Activated CD4-positive, alpha-beta T cell treated with anti-CD3 and anti-CD28 coated beads, Interleukin-2, amount 50 U/mL, for 16 hours (primary cell): Measurements from ENCODE around the gene PTPRM.

Experiments used
- DNase-seq: peaks from one replicate; pipeline ENCODE4 v3.0.0-alpha.2; 2020

The PTPRM gene

DNA sequence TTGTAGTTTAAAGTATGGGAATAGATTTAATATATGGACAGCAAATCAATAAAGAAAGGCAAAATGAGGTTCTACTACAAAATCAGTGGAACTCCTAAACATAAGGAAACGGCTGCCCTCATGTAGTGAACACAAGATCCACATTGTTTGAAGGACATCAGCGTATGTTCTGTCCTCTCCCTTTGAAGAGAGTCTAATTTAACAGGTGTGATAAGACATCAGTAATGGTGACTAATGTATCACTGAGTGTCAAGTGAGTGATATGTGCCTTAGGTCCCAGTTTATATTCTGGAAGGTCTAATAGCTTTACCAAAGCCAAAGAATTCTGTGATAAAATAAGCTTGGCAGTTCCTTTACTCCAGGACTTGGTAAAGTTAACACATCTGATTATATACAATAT lies 248.7 kb downstream of the PTPRM start:
- no peak for DNase-seq

DNA sequence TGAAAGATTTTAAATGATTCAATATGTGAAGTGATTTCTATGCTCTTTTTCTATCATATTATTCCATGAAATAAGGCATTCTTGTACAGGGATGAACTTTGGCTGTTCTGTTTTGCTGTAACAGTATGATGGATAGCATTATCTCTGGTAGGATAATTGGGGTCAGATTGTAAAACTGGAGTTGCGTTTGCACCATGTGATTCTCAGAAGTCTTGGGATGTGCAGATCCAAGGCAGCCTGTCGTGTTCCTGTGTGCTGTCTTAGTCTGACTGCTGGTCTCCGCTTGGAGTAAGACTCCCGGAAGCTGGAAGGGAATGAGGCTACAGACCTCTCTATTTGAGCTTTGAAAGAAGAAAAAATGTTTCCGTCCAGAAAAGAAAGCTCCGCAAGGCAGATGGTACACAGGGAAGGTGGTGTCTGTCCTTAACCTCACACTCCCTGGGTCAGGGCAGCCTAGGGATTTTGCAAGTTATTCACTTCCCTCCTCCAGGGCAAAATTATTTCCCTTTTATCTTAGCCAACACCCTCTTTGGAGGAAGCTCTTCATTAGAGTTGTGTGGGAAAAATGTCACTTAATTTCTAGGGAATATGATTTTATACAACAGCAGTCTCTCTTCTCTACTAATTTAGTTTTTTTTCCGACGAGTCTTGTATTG lies 250.6 kb downstream of the PTPRM start:
- DNase-seq, result no peak

DNA sequence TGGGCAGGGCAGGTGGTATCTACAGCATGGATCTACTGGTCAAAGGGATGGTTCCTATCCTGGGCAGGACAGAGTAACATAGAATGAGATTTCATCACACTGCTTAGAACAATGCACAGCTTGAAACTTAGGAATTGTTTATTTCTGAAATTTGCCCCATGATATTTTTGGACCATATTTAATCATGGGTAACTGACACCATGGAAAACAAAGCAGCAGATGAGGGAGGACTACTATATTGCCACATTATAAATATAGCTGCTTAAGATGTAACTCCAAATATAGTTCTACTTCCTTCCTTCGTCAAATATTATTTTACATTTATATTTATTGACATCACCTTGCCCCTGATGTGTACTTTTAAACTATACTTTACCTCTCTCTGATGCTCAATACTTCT lies 254.7 kb downstream of the PTPRM start:
- no peak for DNase-seq

DNA sequence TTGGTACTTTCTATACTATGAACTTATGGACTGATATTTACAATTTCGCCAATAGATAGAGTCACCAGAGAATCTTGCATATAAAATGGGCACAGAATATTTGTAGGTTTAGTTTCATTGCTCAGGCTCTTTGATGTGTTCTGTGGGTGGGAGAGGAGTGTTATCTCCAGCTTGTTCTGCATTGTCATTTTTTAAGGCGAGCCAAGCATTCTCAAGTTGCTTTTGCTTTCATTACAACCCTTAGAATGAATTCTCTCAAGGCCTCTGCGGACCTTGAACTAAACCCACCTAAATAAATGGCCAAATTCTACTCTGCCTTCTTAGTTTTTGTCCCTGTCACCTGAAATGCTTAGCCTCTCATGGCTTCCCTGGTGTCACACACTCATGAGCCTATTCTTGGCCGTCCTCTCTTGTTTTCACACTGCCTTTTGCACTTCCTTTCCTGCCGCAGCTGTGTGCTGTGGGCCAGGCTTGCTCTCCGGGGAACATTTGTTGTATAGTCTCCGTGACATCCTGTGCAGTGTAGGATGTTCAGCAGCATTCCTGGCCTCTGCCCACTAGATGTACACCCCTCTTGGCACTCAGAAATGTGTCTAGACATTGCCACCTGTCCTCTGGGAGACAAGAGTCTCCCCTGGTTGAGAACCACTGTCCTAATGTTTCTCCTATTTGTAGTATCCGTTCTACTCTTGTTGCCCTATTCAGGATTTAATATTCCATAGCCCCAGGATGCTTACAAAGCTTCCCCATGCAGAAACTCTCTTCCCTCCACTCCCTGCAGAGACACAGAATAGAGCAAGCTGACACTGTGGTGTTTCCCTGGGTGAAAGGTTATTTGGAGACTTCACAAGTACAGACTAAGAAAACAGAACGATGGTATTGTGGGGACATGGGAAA lies 255.6 kb downstream of the PTPRM start:
- DNase-seq, result no peak

DNA sequence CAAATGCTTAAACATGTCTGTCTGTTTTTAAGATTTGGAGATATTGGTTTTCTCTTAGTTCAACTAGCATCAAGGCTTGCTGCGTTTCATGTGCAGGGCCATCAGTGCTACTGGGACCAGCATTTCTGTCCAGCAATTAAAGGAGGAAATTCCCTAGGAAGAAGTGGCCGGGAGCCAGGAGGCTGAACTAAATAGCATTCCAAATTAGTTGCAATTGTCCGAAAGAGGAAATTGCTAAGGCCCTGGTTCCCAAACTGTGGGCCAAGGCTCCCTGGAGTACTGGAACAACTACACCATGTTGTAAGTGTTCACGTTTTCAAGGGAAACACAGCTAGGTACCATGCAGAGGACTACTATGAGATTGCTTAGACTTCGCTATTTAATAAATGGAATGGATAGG lies 257.9 kb downstream of the PTPRM start:
- no peak for DNase-seq

DNA sequence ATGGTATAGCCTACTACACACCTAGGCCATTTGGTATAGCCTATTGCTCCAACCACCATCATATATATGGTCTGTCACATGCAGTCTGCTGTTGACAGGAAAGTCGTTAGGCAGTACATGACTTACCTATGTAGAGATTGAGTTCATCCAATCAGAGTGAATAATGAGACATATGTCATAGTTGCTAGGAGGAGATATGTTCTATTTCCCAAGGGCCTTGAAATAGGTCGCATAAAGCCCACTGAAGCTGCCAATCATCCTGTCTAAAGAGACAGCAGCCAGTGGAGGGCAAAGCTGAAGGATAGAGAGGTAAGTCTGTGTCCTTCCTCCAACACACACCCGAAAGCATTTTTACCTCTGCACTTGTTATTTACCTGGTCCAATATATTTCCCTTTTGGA lies 263.4 kb downstream of the PTPRM start:
- DNase-seq, result peak; percentile 5

DNA sequence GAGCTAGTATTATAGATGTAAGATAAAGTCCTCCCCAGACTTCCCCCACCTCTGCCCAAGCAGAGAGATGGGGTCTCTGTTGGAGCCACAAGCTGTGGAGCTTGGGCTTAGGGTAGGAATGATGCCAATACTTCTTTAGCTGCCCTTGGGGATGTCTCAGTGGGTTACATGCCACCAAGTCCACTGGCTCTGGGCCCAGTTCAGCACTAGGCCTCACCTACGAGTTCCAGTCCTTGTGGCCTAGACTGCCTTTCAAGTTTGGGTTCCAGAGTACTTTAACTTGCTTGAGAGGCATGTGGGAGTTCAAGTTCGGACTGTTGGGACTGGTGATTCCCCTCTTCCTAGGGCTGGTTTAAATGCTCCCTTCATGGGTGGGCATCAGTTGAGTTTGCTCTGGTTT lies 272.4 kb downstream of the PTPRM start:
- no peak for DNase-seq

DNA sequence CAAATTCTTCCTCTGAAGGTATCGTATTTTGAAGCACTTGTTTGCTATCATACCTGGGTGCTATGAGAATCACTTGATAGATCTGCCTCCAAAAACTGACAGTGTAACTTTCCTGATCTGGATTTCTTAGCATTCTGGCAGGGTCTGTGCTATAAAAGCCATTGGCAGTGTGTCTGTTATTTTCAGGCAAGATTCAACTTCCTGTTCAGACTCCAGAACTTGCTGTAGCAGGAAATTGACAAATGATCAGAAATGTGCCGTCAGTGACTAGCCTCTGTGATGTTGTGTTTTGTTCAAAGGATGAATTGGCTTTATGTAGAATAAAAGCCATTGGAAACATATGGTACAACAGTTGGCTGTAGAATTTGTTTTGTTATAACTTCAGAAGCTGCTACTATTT lies 273.3 kb downstream of the PTPRM start:
- DNase-seq, result no peak

DNA sequence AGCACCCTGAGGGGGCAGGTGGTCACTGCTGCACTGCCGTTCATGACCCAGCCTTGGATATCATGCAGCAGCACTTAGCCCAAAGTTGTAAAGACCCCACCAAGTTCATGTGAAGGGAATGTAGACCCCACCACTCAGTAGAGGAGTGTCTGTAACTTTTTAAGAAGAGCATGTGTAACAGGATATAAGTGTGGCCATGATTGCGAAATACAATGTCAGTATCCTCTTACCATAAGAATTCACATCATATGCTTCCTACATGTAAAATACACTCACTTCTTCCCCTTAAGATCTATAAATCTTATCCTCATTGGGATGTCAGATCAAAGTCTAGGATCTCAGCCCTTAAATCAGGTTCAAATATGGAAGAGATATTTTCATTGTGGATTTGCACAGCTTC lies 276.9 kb downstream of the PTPRM start:
- no peak for DNase-seq

DNA sequence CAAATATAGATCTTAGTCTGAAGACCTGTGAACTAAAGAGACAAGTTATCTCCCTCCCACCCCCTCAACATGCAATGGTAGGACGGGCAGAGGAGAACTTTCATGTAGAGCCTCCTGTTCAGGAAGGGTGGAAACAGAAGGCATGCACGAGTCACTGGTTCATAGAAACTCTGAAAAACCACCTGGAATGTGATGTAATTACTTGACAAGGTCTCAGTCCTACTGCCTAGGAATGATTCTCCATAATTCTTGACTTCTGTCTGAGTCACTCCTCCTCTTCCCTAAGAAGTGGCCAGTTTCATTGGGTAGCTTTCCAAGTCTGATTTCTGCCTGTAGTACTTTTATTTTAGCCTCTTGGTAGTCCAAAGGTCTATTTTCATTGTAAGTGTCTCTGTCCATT lies 277.3 kb downstream of the PTPRM start:
- no peak for DNase-seq

DNA sequence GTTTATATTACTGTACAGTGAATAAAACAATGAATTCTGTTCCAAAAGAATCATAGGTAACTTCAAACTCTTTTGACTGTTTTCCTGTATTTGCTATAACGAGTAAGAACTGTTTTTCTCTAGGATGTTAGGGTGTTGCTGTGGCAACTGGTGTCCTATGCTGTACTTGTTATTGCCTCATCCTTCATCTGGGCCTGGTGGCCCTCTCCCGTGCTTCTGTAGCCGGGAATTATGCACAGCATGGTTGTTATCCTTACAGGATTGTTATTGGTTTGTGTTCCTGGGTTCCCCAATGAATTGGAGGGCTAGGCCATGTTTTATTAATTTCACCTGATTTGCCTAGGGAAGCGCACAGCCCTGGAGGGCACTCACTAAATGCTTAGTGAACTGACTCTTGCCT lies 279.2 kb downstream of the PTPRM start:
- no peak for DNase-seq

DNA sequence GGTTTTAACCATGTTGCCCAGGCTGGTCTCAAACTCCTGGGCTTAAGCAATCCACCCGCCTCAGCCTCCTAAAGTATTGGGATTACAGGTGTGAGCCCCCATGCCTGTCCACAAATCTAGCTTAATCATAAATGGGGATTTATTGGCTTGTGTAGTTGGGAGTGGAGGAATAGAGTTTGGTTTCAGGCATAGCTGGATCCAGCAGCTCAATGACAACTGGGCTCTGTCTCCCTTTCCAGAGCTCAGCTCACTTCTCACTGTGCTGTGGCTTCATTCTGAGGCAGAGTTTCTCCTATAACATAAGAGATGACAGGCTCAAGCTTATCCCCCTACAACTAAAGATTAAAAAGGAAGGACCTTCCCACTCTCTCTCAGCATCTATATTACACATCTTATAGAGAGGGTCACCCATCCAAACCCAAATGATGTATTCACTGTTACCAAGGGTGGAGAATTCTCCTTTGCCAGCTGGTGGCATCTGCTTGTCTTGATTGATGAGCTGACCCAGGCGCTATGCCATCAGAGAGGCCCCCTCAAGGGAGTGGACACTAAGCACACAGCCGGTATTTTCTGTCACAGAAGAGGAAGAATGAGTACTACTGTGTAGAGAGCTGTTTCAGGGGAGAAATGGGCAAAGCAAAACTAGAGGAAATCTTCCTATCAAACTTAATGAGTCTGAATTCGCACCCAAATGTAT lies 280.4 kb downstream of the PTPRM start:
- DNase-seq, result no peak

DNA sequence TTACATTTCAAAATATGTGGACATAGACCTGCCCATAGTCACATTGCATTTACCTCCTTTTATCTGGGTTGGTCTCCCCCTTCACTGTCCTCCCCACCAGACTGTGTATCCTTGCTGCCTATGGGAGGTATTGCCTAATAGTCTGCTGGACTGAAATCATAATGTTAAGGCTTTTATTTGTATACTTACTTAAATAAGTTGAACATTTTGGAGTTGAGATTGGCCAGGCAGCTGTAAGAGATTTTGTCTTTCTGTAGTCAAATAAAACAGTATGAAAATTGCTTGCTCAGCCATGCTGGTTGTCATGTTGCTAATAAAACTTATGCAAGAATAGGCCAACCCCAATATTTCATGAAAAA lies 280.9 kb downstream of the PTPRM start:
- no peak for DNase-seq

DNA sequence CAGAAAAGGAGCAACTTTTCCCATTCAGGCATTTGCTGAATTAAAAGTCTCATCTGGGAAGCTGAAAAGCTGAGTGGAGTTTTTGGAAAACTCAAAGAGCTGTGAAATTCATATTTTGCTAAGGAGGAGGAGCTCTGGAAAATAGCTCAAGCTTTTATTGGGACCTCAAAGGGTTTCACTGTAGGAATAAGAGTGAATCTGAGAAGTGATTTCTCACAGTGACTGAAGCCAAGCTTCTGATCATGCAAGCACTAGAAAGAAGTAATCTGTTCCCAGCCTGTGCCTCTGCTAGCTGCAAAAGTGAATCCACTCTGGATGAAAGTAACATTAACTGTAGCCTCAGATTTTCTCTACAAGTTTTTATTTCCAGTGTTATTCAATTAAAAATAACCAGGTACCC lies 283.3 kb downstream of the PTPRM start:
- no peak for DNase-seq

DNA sequence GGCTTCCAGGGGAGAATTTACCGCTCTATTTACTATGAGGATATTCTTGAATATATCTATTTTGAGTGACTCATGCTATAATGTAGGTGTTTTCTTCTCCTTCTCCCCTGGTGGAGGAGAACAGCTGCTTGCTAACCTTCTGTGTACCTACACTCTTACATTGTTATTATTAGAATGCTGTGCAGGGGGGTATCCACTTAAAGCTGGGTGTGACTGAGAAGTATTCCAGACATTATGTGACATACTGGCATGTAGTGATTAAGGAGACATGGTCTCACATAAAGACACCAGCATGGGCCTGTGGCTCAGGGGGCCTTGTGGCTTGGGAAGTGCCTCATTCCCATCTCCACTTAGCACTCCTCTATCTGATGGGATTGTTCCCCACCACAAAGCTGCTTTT lies 287.9 kb downstream of the PTPRM start:
- no peak for DNase-seq

DNA sequence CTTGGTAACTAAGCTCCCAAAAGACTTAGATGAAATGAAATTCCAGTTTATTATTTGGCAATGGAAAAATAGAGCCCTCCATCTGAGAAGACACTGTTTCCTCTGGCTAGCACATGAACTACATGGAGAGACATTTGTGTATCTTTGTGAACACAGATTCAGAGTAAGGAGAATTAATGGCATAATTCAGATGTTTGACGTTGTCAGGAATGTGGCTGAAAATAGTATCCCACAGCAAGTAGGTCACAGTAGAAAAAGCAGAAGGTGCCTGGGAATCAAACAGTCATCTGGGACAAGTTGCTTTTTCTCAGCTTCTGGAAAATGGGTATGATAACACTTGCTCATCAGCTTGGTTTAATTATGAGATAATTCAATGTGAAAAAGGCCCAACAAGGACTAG lies 288.6 kb downstream of the PTPRM start:
- DNase-seq, result no peak

DNA sequence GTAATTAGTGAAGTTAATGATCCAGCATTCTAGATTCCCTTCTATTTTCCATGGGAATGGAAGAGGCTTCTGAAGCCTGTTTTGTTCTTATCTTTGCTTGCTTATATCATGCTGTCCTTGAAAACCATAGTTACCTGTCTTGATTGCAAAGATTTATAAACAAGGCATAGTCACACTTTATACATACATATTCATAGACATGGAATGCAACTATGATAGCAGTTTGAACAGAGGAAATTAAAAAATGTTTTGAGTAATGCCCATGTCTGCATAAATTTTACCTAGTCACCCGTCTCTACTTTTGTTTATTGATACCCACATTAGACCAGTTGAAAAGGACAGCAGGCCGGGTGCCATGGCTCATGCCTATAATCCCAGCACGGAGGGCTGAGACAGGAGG lies 289.0 kb downstream of the PTPRM start:
- no peak for DNase-seq

DNA sequence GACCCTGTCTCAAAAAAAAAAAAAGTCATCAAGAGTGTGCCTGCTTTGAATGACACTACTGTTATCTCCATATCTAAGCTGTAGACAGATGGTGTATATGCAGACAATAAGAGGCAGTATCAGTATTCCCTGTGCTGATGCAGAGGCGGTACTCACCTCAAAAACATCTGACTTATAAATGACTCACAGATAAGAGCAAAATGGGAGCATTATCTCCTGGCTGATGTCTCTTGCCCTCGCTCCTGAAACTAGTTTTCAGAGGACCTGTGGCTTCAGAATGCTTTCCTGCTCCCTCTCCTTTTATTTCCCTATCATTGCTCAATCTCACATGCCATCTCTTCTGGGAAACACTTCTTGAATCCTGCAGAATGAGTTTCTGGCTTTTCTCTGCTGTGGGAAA lies 289.6 kb downstream of the PTPRM start:
- no peak for DNase-seq

DNA sequence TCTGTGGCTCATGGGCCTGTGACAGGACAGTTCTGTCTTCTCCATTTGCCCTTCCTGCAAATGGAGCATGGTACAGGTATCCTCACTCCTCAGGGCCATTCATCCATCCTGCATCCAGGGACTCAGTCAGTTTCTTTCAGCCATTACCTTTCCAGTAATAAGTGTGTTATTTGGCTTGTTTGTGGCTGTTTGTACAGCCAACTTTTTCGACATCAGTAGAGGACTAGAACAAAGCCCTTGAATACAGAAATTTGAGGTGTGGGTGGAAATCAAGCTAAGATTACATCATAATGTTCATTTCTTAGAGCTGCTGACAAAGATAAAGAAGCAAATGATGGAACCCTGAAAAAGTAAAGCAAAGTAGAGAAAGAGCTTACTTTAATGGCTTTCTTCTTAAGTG lies 290.4 kb downstream of the PTPRM start:
- no peak for DNase-seq

DNA sequence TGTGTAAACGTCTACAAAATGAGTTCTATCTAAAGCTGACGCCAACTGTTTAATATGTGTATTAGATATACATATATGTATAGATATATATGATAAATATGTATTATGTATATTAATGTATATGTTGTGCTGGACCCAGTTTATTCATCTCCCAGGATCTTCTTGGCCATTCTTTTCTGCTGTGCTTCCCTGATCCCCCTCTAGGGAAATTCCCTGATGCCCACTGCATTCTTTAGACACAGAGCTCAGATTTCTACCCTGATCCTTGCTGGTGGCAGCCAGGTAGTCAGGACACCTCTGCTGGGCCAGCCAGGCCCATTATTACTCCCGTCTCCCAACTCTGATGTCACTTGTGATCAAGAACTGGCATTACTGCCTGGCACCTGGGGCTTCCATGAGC lies 292.0 kb downstream of the PTPRM start:
- DNase-seq, result no peak

DNA sequence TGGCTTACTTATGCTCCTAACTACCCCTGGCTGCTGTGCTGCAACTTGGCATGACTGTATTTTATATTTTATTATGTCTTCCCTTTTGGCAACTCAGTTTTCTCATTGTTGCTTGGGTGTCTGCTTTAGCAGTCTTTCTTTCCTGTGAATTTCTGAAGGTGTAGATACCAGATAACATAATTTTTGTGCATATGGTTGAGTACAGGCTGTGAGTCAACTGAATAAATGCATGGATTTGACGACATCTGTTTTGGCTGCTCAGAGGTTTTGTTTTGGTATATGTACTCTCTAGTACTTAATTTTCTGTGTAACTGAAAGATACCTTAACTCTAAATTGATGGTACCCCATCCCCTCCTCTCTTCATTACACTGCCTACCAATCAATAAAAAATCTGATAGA lies 303.1 kb downstream of the PTPRM start:
- DNase-seq, result no peak

DNA sequence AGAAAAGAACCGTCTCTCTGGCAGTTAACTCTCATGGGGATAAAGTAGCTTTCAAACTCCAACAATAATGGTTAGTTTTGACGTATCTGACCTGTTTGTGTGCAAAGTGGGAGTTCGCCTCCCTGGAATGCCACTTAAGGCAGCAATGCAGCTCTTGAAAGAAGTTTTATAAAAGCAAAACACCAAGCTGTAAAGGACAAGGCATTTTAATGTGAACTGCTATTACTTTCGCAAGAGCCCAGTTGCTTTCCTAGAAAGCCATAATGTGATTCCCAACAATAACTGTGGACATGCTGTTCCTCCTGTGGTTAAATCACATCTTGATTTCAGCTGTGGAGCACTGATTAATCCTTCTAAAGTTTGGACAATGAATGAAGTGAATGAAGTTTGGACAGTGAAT lies 303.7 kb downstream of the PTPRM start:
- no peak for DNase-seq

DNA sequence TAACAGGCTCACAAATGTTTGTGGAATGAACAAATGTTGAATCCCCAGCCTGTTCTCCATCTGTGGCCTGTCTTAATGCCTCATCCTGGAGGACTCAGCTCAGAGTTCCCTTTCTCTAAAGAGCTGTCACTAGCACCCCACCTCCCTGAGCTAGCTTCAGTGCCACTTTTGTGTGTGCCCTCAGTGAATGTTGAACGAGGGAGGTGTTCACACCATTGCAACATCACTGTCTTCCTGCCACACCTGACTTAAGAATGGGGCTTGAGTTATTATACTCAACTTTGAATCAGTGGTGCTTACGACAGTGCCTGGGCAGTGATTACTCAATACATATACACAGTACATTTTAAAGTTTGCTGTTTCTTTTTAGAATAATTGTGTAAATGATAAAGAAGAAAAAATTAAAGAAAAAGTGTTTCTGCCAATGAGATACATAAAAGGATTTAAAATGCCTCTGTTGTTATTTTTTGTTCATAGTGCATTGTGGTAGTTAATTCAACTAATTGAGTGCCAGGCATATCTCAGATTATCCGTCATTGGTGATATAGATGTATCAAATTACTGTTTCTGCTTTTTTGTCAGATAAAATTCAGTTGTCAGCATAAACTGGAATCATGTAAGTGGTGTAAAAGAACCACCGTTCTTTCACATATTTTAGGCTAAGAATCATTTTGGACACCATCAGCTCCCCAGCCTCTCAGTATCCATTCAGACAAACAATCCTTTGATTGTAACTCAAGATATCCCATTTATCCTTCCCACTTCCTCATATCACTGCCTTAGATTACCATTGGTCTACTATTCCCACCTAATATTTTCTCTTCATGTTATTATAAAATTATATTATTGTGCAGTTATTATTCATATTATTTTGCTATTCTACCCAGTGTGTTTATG lies 304.7 kb downstream of the PTPRM start:
- DNase-seq, result no peak
